Activated T-cell treated with anti-CD3 and anti-CD28 coated beads, Interleukin-2, amount 50 U/mL, for 24 hours (primary cell): ENCODE results near the gene NRG2.

Experiments used
- DNase-seq: peaks from one replicate; pipeline ENCODE4 v3.0.0-alpha.2; 2020
- H3K27ac Mint-ChIP-seq: 2 replicates; pipeline ENCODE4 v1.8.0; 2020; ENCODE audit warnings: mild to moderate bottlenecking, mixed read lengths
- H3K27me3 Mint-ChIP-seq: 2 replicates; pipeline ENCODE4 v1.8.0; 2020; ENCODE audit warnings: mixed read lengths
- H3K36me3 Mint-ChIP-seq: 2 replicates; pipeline ENCODE4 v1.8.0; 2020; ENCODE audit warnings: low read depth, mixed read lengths
- H3K4me1 Mint-ChIP-seq: 2 replicates; pipeline ENCODE4 v1.8.0; 2020; ENCODE audit warnings: low read depth, mixed read lengths
- H3K4me3 Mint-ChIP-seq: 2 replicates; pipeline ENCODE4 v1.8.0; 2020; ENCODE audit warnings: mild to moderate bottlenecking, moderate library complexity, mixed read lengths
- H3K9me3 Mint-ChIP-seq: 2 replicates; pipeline ENCODE4 v1.8.0; 2020; ENCODE audit warnings: mixed read lengths

The NRG2 gene

GRCh38 chr5:139878093-139878492 lies 165.0 kb downstream of the NRG2 start:
- no peak overlapping the region for H3K27ac Mint-ChIP-seq

DNA sequence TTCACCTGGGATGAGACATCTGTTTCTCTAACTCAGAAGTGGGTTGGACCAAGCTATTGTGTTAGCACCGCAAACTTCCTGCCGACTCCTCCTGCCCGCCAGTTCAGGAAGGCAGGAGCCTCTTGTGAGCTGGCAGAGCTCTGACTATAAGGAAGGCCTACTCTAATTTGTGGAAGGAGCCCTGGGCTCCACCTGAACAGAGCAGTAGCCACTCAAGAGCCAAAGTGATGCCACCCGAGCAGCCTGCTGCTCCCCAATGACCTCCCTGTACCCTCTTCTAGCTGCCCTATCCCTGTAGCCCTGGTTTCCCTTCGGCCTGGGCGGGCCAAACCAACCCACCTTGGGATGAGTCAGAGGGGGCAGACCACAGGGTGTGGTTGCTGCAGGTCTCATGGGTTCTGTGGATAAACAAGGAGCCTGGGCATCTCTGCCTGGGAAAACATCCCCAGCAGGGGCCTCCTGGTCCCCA lies 165.9 kb downstream of the NRG2 start:
- Mint-ChIP-seq H3K4me1 (no peaks in the 10 kb centered on the region), H3K9me3 (no peaks in the 10 kb centered on the region)
- DNase-seq: no peak

More at GRCh38 chr5:139878093-139878492, 165.0 kb downstream of the NRG2 start:
- Mint-ChIP-seq H3K36me3 (no peaks in the 10 kb centered on the region), H3K27me3 (peaks cover 12% of the 10 kb centered on the region), H3K9me3 (no peaks in the 10 kb centered on the region), H3K4me1 (no peaks in the 10 kb centered on the region), H3K4me3 (no peak overlapping the region)
- no peak for DNase-seq

GRCh38 chr5:139875957-139876356 lies 167.1 kb downstream of the NRG2 start:
- no peak for DNase-seq
- Mint-ChIP-seq H3K27me3 (peaks cover 14% of the 10 kb centered on the region), H3K4me1 (no peaks in the 10 kb centered on the region), H3K36me3 (no peaks in the 10 kb centered on the region), H3K4me3 (no peak overlapping the region), H3K9me3 (no peaks in the 10 kb centered on the region), H3K27ac (no peak overlapping the region)

More for the DNA sequence above, 165.9 kb downstream of the NRG2 start:
- Mint-ChIP-seq H3K27ac (no peak overlapping the region), H3K4me3 (no peak overlapping the region), H3K27me3 (peaks cover 12% of the 10 kb centered on the region), H3K36me3 (no peaks in the 10 kb centered on the region)

DNA sequence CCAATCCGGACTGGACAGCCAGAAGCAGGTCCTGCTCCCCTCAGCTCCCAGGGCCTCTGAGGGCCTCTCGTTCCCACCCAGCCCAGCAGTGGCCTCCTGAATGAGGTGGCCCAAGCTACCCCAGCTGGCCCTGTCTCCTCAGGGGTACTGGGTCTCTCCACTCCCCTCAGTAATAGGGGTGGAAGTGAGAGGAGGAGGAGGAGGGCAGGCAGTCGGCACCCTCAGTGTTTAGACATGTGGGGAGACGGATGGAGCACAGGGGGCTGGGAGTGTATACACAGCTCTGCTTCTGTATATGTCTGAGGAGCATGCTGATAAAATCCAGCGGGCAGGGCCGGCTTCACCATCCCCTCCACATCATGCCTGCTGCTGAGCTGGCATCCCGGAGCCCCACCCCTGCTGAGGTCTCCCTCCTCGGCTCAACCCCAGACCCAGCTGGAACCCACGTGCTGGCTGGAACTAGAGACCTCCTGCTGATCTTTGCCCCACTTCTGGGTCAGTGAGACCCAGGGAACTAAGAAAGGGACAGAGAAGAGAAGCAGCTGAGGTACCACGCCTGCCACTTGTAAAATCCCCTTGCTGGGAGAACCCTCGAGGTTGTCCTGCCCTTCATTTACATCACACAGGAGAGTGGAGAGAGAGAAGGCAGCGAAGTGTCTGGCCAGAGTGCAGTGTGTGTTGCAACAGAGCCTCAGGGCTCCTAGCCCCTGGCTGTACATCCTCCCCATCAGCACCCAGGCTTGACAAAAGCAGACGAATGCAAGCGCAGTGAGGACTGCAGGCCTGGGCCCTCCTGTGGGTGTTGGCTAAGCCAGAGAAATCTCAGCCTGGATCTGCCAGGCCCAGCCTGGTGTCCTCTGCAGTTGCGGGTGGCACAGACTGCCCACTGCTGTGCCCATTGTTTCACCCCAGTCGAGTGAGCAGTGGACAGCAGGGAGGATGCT lies 170.0 kb downstream of the NRG2 start:
- Mint-ChIP-seq H3K9me3 (no peaks in the 10 kb centered on the region), H3K27ac (no peak overlapping the region), H3K4me1 (no peaks in the 10 kb centered on the region), H3K27me3 (peaks cover 14% of the 10 kb centered on the region), H3K4me3 (no peak overlapping the region), H3K36me3 (no peaks in the 10 kb centered on the region)
- DNase-seq: no peak

DNA sequence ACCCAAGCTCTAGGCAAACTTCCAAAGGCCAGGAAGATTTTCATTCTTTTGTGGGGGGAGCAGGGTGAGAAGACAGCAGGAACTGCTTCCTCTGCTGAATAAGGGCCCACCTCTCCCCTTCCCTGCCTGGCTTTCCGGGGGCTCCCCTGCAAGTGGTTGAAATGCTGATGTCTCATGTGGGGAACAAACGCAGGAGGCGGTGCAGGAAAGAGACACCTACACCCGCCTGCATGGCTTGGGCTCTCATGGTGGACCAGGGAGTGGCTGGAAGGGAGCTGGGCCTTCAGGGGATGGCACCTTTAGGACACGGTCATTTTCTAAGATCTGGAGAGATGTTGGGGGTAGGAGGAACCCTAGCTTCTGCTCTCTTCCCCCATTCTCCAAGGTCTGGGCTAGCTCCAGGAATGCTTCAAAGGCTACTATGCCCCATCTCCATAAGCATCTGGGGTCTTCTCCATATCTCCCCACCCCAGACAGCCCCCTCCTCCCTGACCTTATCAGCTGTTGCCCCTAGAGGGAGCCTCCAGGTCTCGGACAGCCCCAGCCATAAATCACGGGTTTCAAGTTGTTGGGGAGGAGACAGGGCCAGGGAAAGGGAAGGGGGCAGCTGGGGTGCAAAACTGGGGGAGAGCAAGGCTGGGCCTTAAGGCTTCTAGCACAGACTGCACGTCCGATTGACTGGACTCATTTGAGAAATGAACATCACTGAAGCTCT lies 170.9 kb downstream of the NRG2 start:
- H3K4me1 Mint-ChIP-seq: no peaks in the 10 kb centered on the region
- H3K4me3 Mint-ChIP-seq: no peak overlapping the region
- peaks cover 14% of the 10 kb centered on the region for H3K27me3 Mint-ChIP-seq
- DNase-seq: no peak
- H3K9me3 Mint-ChIP-seq: no peaks in the 10 kb centered on the region
- H3K36me3 Mint-ChIP-seq: no peaks in the 10 kb centered on the region
- no peak overlapping the region for H3K27ac Mint-ChIP-seq

- Mint-ChIP-seq H3K27ac (no peak overlapping the region), H3K9me3 (no peaks in the 10 kb centered on the region), H3K4me3 (no peak overlapping the region), H3K36me3 (no peaks in the 10 kb centered on the region), H3K4me1 (no peaks in the 10 kb centered on the region), H3K27me3 (peaks cover 14% of the 10 kb centered on the region)
- no peak for DNase-seq
These were observed 171.5 kb downstream of the NRG2 start for GRCh38 chr5:139871614-139872013.

DNA sequence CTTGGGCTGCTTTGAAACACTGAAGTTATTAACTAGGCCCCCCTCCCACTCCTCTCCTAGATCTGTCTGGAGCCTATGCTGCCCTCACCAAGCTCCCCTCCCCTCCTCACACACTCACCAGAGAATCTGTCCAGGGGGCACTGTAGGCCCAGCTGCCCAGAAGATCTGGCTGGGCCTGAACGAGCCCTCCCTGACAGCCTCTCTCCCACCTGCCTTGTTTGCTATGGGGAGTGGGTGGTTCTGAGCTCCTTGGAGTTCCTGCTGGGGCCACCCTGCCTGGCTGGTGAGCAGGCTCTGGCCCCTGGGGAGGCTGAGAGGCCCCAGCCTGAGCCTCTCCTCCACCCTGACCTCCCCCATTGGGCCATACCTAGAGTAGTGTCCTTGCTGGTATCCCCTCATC lies 172.4 kb downstream of the NRG2 start:
- no peaks in the 10 kb centered on the region for H3K36me3 Mint-ChIP-seq
- no peaks in the 10 kb centered on the region for H3K4me1 Mint-ChIP-seq
- no peak overlapping the region for H3K4me3 Mint-ChIP-seq
- no peak for DNase-seq
- peaks cover 14% of the 10 kb centered on the region for H3K27me3 Mint-ChIP-seq
- H3K9me3 Mint-ChIP-seq: no peaks in the 10 kb centered on the region
- H3K27ac Mint-ChIP-seq: no peak overlapping the region

DNA sequence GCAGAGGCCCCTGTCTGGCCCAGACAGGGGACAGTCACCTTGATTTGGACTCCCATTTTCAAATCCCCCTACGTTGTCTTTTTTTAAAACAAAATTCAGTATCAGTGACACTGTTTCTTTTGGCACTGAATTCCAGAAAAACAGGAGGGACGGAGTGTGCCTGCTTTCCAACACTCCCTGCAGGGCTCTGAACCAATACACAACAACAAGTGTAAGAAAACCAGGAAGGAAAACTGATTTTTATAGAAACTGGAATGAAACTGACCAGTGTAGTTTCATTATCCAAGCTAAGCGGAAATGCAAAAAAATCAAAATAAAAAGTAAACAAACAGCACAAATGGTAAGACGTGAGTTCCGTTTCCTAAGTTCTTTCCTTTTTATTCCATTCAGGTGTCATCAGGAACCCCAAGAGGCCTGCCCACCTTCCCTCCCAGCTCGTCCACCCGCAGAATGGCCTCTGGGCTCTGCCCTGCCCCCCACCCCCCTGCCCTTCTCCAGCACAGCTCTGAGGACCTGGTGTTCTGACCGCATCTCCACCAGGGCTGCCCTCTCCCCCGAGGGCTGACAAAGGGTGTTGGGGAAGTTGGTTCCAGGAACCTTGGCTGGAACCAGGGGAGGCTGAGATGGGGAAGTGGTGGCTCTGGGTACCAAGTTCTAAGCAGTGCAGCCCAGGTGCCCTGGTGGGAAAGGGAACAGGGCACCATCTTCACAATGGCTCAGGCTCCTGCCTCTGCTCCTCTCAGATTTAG lies 173.9 kb downstream of the NRG2 start:
- H3K4me1 Mint-ChIP-seq: no peaks in the 10 kb centered on the region
- H3K9me3 Mint-ChIP-seq: no peaks in the 10 kb centered on the region
- H3K27ac Mint-ChIP-seq: no peak overlapping the region
- peaks cover 12% of the 10 kb centered on the region for H3K27me3 Mint-ChIP-seq
- DNase-seq: no peak
- H3K4me3 Mint-ChIP-seq: no peak overlapping the region
- no peaks in the 10 kb centered on the region for H3K36me3 Mint-ChIP-seq

DNA sequence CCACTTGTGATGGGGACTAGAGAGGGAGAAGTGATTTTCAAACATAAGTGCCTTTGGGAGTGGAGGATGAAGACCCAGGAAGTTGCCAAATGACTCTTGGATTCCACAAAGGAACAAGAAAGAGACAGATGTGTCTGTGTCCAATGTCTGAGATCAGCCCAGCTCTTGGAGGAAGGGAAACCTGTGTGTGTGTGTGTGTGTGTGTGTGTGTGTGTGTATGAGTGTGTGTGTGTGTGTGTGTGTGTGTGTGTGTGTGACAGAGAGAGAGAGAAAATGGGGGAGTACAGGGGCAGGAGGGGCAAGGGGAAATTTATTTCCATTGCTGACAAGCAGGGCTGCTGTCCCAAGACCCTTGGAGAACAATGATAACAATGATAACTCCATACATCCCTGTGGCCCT lies 175.5 kb downstream of the NRG2 start:
- no peak for DNase-seq
- Mint-ChIP-seq H3K4me3 (no peak overlapping the region), H3K36me3 (no peaks in the 10 kb centered on the region), H3K27ac (no peak overlapping the region), H3K27me3 (peaks cover 3% of the 10 kb centered on the region), H3K9me3 (no peaks in the 10 kb centered on the region), H3K4me1 (no peaks in the 10 kb centered on the region)

GRCh38 chr5:139867109-139867508 lies 176.0 kb downstream of the NRG2 start:
- H3K9me3 Mint-ChIP-seq: no peaks in the 10 kb centered on the region
- no peak for DNase-seq
- H3K4me1 Mint-ChIP-seq: no peaks in the 10 kb centered on the region
- H3K27me3 Mint-ChIP-seq: peaks cover 3% of the 10 kb centered on the region
- no peak overlapping the region for H3K4me3 Mint-ChIP-seq
- no peak overlapping the region for H3K27ac Mint-ChIP-seq
- no peaks in the 10 kb centered on the region for H3K36me3 Mint-ChIP-seq

GRCh38 chr5:139864716-139865483 lies 178.2 kb downstream of the NRG2 start:
- H3K27ac Mint-ChIP-seq: no peak overlapping the region
- H3K9me3 Mint-ChIP-seq: no peaks in the 10 kb centered on the region
- H3K4me3 Mint-ChIP-seq: no peak overlapping the region
- no peaks in the 10 kb centered on the region for H3K27me3 Mint-ChIP-seq
- H3K36me3 Mint-ChIP-seq: no peaks in the 10 kb centered on the region
- DNase-seq: no peak
- H3K4me1 Mint-ChIP-seq: no peaks in the 10 kb centered on the region

GRCh38 chr5:139863855-139864558 lies 179.1 kb downstream of the NRG2 start:
- DNase-seq: peak; percentile 72
- Mint-ChIP-seq H3K36me3 (no peaks in the 10 kb centered on the region), H3K4me3 (no peak overlapping the region), H3K27me3 (no peaks in the 10 kb centered on the region), H3K4me1 (no peaks in the 10 kb centered on the region), H3K9me3 (no peaks in the 10 kb centered on the region), H3K27ac (no peak overlapping the region)

- no peaks in the 10 kb centered on the region for H3K9me3 Mint-ChIP-seq
- no peaks in the 10 kb centered on the region for H3K27me3 Mint-ChIP-seq
- H3K27ac Mint-ChIP-seq: no peak overlapping the region
- no peak for DNase-seq
- no peaks in the 10 kb centered on the region for H3K4me1 Mint-ChIP-seq
- H3K36me3 Mint-ChIP-seq: no peaks in the 10 kb centered on the region
- no peak overlapping the region for H3K4me3 Mint-ChIP-seq
These were observed 179.7 kb downstream of the NRG2 start for GRCh38 chr5:139863361-139863760.
